ENCODE measurements around the gene MICU1. TPM values are rescaled to one million over a fixed set of nuclear protein-coding genes. Genes with fewer than 3 reads are reported as not detected.

Gene MICU1
- polyA plus RNA-seq, 2 of the 4 experiments (the other 2 are of a cell fraction), result 54.5 to 58.6 TPM

DNA sequence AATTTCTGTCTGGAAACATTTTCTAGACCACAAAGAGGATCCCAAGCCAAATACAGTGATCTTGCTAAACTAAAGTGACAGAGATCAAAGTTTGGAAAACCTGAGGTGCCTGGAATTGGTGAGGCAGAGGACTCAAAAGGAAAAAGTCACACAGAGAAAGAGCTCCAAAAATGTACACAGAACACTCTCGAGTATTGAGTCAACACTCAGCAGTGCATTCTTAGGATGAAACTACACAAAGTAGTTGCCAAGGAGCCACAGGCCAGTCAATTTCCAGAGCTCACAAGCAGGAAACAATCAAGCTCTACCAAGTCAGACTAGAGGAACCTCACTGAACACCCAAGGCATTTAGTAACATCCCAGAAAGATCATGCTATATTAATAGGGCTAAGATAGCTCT, 61.3 kb downstream of the MICU1 start:
- FAIRE-seq (no peak), DNase-seq (ENCODE audit: low read depth in 1 of 2, low spot score in 1 of 2) (peak in 1 of 2 experiments; percentile 15), ATAC-seq (no peak)
- Histone ChIP-seq H3K27ac (no peak overlapping the region), H3K4me3 (no peak overlapping the region), H3K4me1 (peaks cover 14% of the 10 kb centered on the region), H3K9me3 (no peaks in the 10 kb centered on the region), H3K4me2 (no peak overlapping the region)
- no peak for TF ChIP-seq RAD21 (conservative IDR thresholded peaks at IDR 0.05 in 1 of 2, IDR thresholded peaks at IDR 0.05 in 1 of 2)
- TF ChIP-seq, protein P1, sequence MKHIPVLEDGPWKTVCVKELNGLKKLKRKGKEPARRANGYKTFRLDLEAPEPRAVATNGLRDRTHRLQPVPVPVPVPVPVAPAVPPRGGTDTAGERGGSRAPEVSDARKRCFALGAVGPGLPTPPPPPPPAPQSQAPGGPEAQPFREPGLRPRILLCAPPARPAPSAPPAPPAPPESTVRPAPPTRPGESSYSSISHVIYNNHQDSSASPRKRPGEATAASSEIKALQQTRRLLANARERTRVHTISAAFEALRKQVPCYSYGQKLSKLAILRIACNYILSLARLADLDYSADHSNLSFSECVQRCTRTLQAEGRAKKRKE (CRISPR knock-in tag; IDR thresholded peaks at IDR 0.05; ENCODE audit: low read depth), result no peak
- TF ChIP-seq RCOR1 (IDR thresholded peaks at IDR 0.05; ENCODE audit: low read depth, low read length), result no peak
- TF ChIP-seq ZFP36 (IDR thresholded peaks at IDR 0.05; ENCODE audit: borderline replicate concordance, partially characterized antibody), result no peak
- TF ChIP-seq, protein P2, sequence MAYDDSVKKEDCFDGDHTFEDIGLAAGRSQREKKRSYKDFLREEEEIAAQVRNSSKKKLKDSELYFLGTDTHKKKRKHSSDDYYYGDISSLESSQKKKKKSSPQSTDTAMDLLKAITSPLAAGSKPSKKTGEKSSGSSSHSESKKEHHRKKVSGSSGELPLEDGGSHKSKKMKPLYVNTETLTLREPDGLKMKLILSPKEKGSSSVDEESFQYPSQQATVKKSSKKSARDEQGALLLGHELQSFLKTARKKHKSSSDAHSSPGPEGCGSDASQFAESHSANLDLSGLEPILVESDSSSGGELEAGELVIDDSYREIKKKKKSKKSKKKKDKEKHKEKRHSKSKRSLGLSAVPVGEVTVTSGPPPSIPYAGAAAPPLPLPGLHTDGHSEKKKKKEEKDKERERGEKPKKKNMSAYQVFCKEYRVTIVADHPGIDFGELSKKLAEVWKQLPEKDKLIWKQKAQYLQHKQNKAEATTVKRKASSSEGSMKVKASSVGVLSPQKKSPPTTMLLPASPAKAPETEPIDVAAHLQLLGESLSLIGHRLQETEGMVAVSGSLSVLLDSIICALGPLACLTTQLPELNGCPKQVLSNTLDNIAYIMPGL (CRISPR knock-in tag; IDR thresholded peaks at IDR 0.05; ENCODE audit: borderline replicate concordance), result no peak
- TF ChIP-seq CHD4 (IDR thresholded peaks at IDR 0.05; ENCODE audit: borderline replicate concordance), result no peak
- TF ChIP-seq, protein P3, sequence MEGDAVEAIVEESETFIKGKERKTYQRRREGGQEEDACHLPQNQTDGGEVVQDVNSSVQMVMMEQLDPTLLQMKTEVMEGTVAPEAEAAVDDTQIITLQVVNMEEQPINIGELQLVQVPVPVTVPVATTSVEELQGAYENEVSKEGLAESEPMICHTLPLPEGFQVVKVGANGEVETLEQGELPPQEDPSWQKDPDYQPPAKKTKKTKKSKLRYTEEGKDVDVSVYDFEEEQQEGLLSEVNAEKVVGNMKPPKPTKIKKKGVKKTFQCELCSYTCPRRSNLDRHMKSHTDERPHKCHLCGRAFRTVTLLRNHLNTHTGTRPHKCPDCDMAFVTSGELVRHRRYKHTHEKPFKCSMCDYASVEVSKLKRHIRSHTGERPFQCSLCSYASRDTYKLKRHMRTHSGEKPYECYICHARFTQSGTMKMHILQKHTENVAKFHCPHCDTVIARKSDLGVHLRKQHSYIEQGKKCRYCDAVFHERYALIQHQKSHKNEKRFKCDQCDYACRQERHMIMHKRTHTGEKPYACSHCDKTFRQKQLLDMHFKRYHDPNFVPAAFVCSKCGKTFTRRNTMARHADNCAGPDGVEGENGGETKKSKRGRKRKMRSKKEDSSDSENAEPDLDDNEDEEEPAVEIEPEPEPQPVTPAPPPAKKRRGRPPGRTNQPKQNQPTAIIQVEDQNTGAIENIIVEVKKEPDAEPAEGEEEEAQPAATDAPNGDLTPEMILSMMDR (IDR thresholded peaks at IDR 0.05), result no peak
- no peak for TF ChIP-seq PHF8 (IDR thresholded peaks at IDR 0.05; ENCODE audit: borderline replicate concordance, low read depth)
- TF ChIP-seq MAZ (IDR thresholded peaks at IDR 0.05; ENCODE audit: borderline replicate concordance, low read depth, low read length), result no peak
- no peak for TF ChIP-seq JUNB (IDR thresholded peaks at IDR 0.05)
- 61% methylated on average over 1 of the region's 1 CpG for WGBS (ENCODE audit: missing lambda C conversion rate)
- ChIA-PET POLR2A (no interaction called here), CTCF (no interaction called here)

DNA sequence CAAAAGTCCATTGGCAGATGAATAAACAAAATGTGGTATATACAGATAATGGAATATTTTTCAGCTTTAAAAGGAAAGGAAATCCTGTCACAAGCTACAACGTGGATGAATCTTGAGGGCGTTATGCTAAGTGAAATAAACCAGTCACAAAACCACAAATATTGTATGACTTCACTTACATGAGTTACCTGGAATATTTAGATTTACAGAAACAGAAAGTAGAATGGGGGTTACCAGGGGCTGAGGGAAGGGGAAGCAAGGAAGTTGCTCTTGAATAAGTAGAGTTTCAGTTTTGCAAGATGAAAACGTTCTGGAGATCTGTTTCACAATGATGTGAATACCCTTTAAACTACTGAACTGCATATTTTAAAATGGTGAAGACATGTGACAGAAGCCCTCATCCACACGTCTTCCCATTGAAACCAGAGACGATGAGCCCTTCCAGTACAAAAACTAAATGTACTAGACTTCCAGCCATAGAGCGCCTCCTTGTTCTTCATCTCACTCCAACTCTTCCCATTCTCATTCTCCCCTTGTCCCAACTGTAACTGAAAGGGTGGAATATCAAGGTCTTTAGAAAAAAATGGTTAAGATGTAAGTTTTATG, 62.4 kb downstream of the MICU1 start:
- WGBS (ENCODE audit: missing lambda C conversion rate), result 86% methylated on average over 6 of the region's 6 CpGs
- peaks cover 14% of the 10 kb centered on the region for H3K4me1 ChIP-seq
- ChIA-PET CTCF (interaction anchor here (1.1 kb wide), 1 partner anchor 131 kb away, joined by 4 read pairs; no protein-coding TSS in a partner anchor), POLR2A (no interaction called here)
- no peak for TF ChIP-seq CHD4 (IDR thresholded peaks at IDR 0.05; ENCODE audit: borderline replicate concordance)
- TF ChIP-seq CBX8 (IDR thresholded peaks at IDR 0.05), result no peak
- no peak for TF ChIP-seq RARB (CRISPR knock-in tag; IDR thresholded peaks at IDR 0.05)
- TF ChIP-seq BHLHE40 (IDR thresholded peaks at IDR 0.05; ENCODE audit: low read depth, low read length), result no peak
- TF ChIP-seq, protein P1 (CRISPR knock-in tag; IDR thresholded peaks at IDR 0.05; ENCODE audit: low read depth), result no peak
- no peak for TF ChIP-seq JUN (IDR thresholded peaks at IDR 0.05)
- no peak for TF ChIP-seq CHD2 (IDR thresholded peaks at IDR 0.05; ENCODE audit: low read length, partially characterized antibody)
- no peak for TF ChIP-seq EP300 (IDR thresholded peaks at IDR 0.05)
- no peak for FAIRE-seq
- H3K4me2 ChIP-seq, result no peak overlapping the region
- no peak for DNase-seq (ENCODE audit: low read depth in 1 of 2, low spot score in 1 of 2)
- no peak overlapping the region for H3K27ac ChIP-seq
- ATAC-seq, result no peak
- H3K9me3 ChIP-seq, result no peaks in the 10 kb centered on the region
- H3K4me3 ChIP-seq, result no peak overlapping the region

DNA sequence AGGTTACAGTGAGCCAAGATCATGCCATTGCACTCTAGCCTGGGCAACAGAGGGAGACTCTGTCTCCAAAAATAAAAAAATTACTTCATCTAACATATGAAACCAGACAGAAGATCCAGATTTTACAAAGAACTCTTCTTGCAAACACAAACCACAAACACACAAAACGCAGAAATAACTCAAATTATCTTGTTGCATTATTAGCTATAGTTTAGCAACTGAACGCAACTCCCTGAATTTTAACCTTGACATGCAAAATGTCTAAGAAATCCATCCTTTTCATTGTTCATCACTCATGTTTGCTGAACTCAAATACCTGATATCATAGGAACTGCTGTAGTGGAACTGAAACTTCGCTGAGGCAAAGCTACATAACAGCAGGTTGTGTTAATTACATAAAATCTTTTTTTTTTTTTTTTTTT, 64.1 kb downstream of the MICU1 start:
- H3K4me3 ChIP-seq, result no peak overlapping the region
- H3K4me2 ChIP-seq, result no peak overlapping the region
- FAIRE-seq (no peak), DNase-seq (ENCODE audit: low read depth in 1 of 2, low spot score in 1 of 2) (no peak), ATAC-seq (no peak)
- H3K4me1 ChIP-seq, result no peaks in the 10 kb centered on the region
- H3K9me3 ChIP-seq, result no peaks in the 10 kb centered on the region
- POLR2A ChIA-PET, result interaction anchor here (0.6 kb wide), 1 partner anchor 150 kb away, joined by 4 read pairs; no protein-coding TSS in a partner anchor
- 89% methylated on average over 3 of the region's 3 CpGs for WGBS (ENCODE audit: missing lambda C conversion rate)
- H3K27ac ChIP-seq, result no peak overlapping the region
- TF ChIP-seq RCOR1 (IDR thresholded peaks at IDR 0.05; ENCODE audit: low read depth, low read length) (no peak), CBX2 (IDR thresholded peaks at IDR 0.05; ENCODE audit: borderline replicate concordance, low read depth) (no peak), MYC (IDR thresholded peaks at IDR 0.05; ENCODE audit: borderline replicate concordance, low read length) (no peak), MAZ (IDR thresholded peaks at IDR 0.05; ENCODE audit: borderline replicate concordance, low read depth, low read length) (no peak), HEYL (CRISPR knock-in tag; IDR thresholded peaks at IDR 0.05) (no peak), EP300 (IDR thresholded peaks at IDR 0.05) (no peak), NPAS2 (CRISPR knock-in tag; IDR thresholded peaks at IDR 0.05; ENCODE audit: borderline replicate concordance) (no peak), ZFP36 (IDR thresholded peaks at IDR 0.05; ENCODE audit: borderline replicate concordance, partially characterized antibody) (no peak), HOXB13 (CRISPR knock-in tag; IDR thresholded peaks at IDR 0.05; ENCODE audit: low read depth) (no peak), RFX5 (IDR thresholded peaks at IDR 0.05) (no peak)
- TF ChIP-seq, protein P4, sequence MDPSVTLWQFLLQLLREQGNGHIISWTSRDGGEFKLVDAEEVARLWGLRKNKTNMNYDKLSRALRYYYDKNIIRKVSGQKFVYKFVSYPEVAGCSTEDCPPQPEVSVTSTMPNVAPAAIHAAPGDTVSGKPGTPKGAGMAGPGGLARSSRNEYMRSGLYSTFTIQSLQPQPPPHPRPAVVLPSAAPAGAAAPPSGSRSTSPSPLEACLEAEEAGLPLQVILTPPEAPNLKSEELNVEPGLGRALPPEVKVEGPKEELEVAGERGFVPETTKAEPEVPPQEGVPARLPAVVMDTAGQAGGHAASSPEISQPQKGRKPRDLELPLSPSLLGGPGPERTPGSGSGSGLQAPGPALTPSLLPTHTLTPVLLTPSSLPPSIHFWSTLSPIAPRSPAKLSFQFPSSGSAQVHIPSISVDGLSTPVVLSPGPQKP (IDR thresholded peaks at IDR 0.05; ENCODE audit: low read depth, low read length), result no peak
- TF ChIP-seq, protein P5, sequence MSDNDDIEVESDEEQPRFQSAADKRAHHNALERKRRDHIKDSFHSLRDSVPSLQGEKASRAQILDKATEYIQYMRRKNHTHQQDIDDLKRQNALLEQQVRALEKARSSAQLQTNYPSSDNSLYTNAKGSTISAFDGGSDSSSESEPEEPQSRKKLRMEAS (IDR thresholded peaks at IDR 0.05), result no peak
- CTCF ChIA-PET, result interaction anchor here (0.8 kb wide), 1 partner anchor 271 kb away, joined by 4 read pairs; no protein-coding TSS in a partner anchor

Data from A549 (cell line).